HG03460 (cell line): ENCODE results near the gene PTPRN2.

ENCODE experiments used
- ATAC-seq: cut with Tn5 transposase; IDR thresholded peaks from one replicate; pipeline ENCODE4 v1.9.1; 2021; ENCODE audit not compliant: unreplicated experiment

PTPRN2 gene

DNA sequence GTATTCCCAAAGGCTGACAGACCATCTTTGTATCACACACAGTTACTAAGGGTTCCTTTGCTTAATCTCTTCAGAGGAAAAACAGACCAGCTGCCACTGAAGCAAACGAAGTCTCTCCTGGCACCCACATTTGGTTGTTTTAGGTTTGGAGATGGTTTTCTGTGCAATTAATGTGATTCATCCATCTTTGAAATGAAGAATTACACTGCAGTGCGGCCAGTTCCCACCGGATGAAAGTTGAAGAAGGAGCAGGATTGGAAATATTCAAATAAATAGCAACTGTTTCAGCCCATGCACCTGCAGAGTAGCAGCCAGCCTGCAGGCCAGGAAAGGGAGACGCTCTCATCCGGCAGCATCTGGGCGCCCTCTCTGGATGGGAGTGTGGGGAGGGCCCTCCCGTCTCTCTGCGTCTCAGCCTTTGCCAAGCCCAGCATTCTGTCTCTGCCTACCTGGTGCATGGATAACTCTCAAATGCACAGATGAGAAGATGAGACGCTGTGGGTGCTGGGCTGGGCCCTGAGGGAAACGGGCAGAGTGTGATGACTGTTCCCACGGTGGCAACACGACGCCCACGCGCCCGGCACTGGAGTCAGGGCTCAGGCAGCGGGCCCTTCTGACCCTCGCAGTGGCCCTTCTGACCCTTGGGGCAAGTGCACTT, 214.0 kb downstream of the PTPRN2 start:
- no peak for ATAC-seq

GRCh38 chr7:158372400-158373342, 215.0 kb downstream of the PTPRN2 start:
- no peak for ATAC-seq

DNA sequence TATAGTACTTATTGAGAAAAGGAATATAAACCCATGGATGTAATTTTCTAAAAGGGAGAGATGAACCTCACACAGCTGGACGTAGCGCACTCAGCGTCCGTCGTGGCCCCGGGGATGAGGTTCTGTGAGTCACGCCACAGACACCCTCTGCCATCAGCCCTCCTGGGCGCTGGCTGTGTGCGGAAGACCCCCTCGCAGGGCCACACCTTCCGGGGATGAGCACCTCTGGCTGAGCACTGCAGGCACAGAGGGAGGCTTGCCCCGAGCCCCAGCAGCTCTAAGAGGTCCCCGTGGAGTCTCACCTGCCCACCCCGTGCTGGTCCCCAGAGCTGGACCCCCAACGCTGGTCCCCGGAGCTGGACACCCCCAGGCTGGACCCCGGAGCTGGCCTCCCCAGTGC, 215.8 kb downstream of the PTPRN2 start:
- ATAC-seq: no peak

- ATAC-seq: no peak
Measured at GRCh38 chr7:158369866-158370265, 217.8 kb downstream of the PTPRN2 start.

DNA sequence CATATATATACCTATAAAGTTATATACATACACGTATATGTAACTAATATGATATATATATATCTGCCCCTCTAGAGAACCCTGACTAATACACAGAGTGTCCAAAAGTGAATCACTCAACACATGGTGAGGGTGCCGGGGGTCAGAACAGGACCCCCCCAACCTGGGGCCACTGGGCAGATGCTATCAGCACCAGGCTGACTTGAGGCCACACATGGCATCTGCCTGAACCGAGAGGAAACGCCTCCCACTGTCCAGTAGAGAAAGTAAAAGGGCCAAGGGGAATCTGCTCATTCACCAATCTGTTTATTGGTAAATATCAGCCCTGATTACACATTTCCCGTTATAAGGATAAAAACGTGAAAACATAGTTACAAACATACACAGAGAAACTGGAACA, 218.3 kb downstream of the PTPRN2 start:
- no peak for ATAC-seq

DNA sequence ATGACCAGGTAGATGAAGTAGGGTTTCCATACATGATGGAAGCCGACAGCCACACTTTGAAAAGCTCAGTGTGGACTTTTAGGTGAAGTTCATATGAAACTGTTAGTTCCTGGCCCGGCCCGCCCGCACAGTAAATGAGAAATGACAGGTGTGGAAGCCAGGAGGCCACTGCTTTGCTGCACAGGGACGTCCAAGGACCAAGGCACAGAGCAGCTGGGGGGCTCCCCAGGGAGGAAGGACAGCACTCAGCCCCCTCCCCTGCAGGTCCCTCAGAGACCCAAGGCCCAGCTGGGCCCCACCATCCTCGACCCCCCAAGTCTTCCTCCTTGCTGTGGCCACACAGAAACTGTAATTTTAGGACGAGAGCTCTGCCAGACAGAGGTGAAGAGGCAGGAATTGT, 219.2 kb downstream of the PTPRN2 start:
- ATAC-seq: no peak

GRCh38 chr7:158367634-158367982, 220.0 kb downstream of the PTPRN2 start:
- ATAC-seq: no peak

- no peak for ATAC-seq
Measured at GRCh38 chr7:158366916-158367633, 220.5 kb downstream of the PTPRN2 start.

DNA sequence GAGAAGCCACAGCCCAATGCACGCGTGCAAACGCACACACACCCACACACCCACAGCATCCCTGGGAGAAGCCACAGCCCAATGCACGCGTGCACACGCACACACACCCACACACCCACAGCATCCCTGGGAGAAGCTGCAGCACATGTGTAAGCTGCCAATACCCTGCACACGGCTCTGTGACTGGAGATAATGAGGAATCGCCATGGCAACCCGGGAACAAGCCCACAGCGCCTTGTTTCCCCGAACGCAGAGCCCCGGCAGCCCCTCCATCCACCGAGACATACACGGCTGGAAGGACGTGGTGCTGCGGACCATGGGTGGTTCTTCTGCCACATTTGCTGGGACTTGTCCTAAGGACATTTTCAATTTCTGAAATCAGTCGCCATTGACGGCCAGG, 221.3 kb downstream of the PTPRN2 start:
- no peak for ATAC-seq

DNA sequence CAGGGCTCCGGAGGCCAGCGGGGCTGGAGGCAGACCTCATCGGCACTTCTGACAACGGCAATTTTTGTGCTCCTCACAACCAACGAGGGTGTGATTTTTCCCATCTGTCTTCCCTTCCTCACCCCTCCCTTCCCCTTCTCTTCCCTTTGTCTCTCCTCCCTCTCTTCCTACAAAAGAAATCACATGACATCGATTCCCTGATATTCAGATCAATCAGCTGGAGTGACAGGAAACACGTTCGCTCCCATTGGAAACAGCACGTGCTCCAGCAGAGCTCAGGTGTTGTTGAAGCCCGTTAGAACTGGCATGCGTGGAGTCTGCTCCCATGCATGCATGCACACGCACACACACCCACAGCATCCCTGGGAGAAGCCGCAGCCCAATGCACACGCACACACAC, 222.4 kb downstream of the PTPRN2 start:
- no peak for ATAC-seq

DNA sequence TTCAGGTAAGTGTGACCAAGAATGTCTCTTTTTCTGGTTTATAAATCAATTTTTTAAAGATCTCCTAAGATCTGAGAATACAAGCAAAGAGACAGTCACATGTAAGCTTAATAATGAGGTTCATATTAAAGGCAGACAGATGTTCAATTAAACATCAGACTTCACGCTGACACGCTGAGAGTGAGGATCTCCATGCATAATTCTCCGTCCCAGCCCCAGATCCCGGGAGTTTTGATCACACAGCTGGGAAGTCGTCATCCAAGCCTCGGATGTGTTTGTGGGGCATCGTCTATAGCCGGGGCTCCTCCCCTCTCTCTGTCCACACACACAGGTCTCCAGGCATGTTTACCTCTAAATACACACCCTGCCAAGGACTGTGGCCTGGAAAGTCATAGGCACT, 223.2 kb downstream of the PTPRN2 start:
- no peak for ATAC-seq

- no peak for ATAC-seq
Measured at GRCh38 chr7:158362912-158363905, 224.4 kb downstream of the PTPRN2 start.

DNA sequence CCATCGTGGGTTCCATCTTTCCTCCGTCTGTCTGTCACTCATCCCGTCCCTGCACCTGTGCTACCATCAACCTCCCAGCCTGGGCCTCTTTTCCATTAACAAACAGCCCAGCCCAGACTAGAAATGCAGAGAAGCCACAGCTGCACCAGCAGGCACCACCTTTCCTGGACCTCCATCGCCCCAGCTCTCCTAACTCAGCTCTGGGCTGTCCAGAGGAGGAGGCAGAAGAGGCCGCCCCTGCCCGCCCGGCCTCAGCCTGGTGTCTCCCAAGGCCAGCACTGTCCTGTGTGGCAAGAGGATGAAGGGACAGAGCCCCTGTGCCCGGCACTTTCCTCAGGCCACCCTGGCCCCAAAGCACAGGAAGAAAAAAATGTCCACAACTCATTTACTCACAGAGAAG, 225.6 kb downstream of the PTPRN2 start:
- no peak for ATAC-seq

DNA sequence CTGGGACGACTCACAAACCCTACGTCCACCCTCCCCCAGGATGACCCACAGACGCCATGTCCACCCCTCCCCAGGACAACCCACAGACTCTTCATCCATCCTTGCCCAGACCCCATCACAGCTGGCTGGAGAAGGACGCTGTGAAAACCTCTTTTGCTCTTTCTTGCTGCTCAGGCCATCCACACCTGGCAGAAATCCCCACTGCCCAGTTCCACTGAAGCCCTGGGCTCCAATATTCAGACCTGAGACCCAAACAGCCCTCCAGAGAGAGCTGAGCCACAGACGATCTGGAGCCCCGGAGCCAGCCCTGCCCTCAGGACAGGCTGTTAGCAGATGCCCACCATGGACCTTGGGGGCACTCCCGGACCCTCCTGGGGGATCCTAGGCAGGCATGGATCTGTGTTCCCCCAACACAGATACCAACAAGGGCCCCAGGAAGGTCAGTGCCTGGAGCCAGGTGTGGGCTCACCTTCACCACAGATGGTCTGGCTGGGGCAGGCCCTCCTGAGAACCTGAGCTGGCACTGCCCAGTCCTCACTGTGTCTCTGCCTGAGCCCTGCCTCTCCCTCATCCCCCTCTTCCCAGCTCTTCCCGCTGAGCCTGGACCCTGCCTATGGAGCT, 226.2 kb downstream of the PTPRN2 start:
- ATAC-seq: no peak

GRCh38 chr7:158358926-158359645, 228.5 kb downstream of the PTPRN2 start:
- ATAC-seq: no peak

DNA sequence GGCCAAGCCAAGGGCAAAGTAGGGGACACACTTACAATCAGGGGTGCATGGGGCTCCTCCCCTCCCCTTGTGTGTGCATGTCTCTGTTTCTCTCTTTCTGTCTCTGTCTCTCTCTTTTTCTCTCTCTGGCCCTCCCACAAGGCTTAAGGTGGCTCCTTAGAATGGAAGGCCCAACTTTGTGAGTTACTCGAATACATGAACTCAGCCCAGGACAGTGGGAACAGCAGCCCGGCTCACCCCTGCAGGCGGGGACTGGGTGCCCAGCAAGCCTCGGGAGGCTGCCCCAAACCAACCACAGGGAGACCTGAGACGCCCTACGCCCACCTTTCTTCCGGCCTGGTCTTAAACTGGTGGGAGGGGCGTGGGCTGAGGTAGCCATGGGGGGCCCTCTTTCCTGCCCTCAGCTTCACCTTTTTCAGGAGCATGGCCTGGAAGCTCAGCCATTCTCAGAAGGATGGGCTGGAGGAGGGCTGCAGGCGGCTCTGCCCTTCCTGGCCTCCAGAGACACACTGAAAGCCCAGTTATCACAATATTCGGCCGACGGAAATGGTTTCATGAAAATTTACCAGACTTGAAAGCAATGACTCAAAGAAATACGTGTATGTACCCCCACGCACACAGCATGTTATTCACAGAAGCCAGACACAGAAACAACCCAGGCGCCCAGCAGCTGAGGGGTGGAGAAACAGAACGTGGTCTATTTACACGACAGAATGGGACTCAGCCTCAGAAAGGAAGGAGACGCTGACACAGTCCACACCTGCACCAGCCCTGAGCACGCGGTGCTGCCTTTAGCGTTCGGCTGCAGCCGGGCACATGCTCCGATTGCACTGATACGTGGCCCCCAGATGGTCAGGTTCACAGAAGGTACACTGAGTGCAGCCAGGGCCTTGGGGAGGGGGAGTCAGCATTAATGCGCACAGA, 229.5 kb downstream of the PTPRN2 start:
- no peak for ATAC-seq

DNA sequence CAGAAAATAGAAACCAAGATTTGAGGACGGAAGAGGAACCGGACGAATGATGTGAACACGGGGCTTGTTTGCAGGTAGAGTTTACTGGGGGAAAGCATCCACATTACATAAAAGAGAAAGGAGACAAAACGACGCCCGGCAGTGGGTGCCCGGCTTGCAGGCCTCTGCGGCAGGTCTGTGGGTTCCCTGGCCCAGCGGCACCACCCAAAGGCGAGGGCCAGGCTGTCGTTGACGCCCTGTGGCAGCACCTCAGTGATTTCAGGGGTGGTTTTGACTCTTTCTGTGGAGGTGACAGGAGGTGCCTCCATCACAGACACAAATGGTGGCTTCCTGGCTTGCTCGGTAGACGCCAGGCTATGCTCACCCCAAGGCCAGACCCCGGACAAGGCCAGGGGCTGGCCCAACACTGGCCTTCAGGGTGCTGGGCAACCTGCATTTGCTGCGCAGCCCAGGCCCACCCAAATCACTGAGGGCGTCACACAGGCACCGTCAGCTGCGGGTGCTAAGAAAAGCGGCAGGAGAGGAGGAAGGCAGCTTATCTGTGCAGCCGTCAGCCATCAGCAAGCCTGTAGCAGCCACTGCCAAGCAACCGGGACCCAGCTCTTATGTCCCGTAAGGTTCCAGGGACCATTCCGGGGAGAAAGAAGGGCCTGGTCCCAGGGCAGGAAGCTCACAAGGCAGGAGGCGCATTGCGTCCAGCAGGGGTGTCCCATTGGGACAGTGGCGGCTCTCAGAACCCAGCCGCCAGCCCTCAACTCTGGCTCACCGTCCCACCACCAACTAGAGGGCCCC, 230.3 kb downstream of the PTPRN2 start:
- no peak for ATAC-seq

DNA sequence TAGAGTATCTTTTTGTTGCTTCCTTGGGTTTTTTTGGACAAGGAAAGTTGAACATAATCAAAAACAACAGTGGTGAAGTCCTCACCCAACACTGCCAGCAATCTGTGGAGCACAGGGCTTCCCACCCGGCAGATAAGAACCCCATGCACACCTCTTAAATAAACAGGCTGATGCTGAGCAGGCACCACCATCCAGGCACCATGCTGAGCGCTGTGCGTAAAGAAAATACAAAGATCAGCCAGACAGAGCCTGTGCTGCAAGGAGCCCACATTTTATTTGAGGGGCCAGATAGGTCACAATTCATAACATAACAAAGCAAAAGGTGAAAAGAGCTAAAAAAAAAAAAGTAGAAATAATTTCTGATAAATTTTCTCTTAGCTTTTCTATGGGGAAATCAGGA, 231.2 kb downstream of the PTPRN2 start:
- ATAC-seq: no peak
